ENCODE results near the gene MPL. TPM values are rescaled to one million over a fixed set of nuclear protein-coding genes. Genes with fewer than 3 reads are reported as not detected.

The MPL gene
- total and polyA plus RNA-seq, 2 of the 13 experiments (the other 11 are each of a cell fraction or from before 2014, with no cell fraction given), result not detected

- TF ChIP-seq NR0B2 (CRISPR knock-in tag; IDR thresholded peaks at IDR 0.05) (no peak), ATF2 (CRISPR knock-in tag; IDR thresholded peaks at IDR 0.05) (no peak), ZNF569 (CRISPR knock-in tag; IDR thresholded peaks at IDR 0.05; ENCODE audit: borderline replicate concordance) (no peak), MXD3 (CRISPR knock-in tag; IDR thresholded peaks at IDR 0.05) (no peak), HINFP (CRISPR knock-in tag; IDR thresholded peaks at IDR 0.05; ENCODE audit: low read depth) (no peak), POLR2AphosphoS5 (IDR thresholded peaks at IDR 0.05; ENCODE audit: low read depth, low read length) (peak; percentile 72), PRPF4 (IDR thresholded peaks at IDR 0.05; ENCODE audit: low read depth, low read length, poor library complexity, severe bottlenecking) (no peak), NFKBIZ (CRISPR knock-in tag; IDR thresholded peaks at IDR 0.05) (no peak), ZNF282 (IDR thresholded peaks at IDR 0.05; ENCODE audit: partially characterized antibody) (no peak), PITX1 (CRISPR knock-in tag; IDR thresholded peaks at IDR 0.05) (no peak), TFDP1 (CRISPR knock-in tag; IDR thresholded peaks at IDR 0.05; ENCODE audit: borderline replicate concordance) (peak; percentile 98), ZNF138 (CRISPR knock-in tag; IDR thresholded peaks at IDR 0.05; ENCODE audit: low read depth) (no peak; the same call in 1 of the 2 replicates), KAT2B (IDR thresholded peaks at IDR 0.05; ENCODE audit: borderline replicate concordance, low read depth, low read length) (no peak), ZFP82 (CRISPR knock-in tag; IDR thresholded peaks at IDR 0.05; ENCODE audit: borderline replicate concordance) (no peak), ZNF784 (CRISPR knock-in tag; IDR thresholded peaks at IDR 0.05; ENCODE audit: borderline replicate concordance) (no peak), ZNF44 (CRISPR knock-in tag; IDR thresholded peaks at IDR 0.05) (no peak), TEF (CRISPR knock-in tag; IDR thresholded peaks at IDR 0.05) (no peak), THAP9 (CRISPR knock-in tag; IDR thresholded peaks at IDR 0.05; ENCODE audit: borderline replicate concordance) (no peak)
Observed at GRCh38 chr1:43358746-43359693, 21.4 kb downstream of the MPL start, which contains the start of gene CDC20 (continued).

All from HepG2 (cell line).